ENCODE measurements around the gene PHF24. TPM values are rescaled to one million over a fixed set of nuclear protein-coding genes. Genes with fewer than 3 reads are reported as not detected.
"Not testable (repeated sequence)": the region's sequence is repeated elsewhere in the genome, so short reads cannot be mapped to it uniquely, and the experiment has no call there.

PHF24 gene
- total RNA-seq, 2 experiments from 2014 or later = not detected

DNA sequence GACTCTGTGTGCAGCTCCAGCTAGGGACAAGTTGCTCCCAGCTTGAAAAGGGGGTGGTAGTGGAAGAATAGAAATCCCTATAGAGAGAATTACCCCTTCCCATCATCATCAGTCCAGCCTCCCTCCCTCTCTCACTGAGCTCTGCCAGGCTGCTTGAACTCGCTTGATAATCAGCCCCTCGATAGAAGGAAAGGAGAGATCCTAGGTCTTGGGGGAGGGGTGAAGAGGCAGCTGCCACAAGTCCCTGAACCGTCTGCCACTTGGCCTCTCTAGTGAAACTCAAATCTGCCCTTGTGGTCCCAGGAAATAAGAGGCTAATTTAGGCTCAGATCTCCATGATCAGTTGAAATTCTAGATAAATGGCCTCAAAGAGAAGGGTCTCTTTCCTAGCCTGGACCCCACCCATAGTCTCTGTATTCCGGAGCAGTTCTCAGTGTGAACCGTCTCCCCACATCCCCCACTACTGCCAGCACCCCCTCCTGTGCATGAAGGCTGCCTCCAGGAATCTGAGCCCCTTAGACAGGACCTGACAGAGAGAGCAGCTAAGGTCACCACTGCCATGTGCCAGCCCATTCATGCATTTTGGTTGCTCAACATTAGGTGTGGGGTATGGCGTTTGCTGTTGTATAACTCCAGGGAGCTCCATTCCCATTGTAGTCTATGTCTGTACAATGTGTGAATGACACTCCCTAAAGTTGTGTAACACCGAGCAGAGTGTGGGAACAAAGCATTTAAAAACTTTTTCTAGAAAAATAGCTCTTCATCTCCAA is 37.0 kb downstream of the PHF24 start:
- DNase-seq = no peak
- CTCF ChIA-PET = interaction anchor here (0.6 to 2.0 kb wide), 6 partner anchors 10 to 302 kb away, joined by 3 to 7 read pairs (median 4); partner anchors contain the start of gene PIGO
- Mint-ChIP-seq H3K27me3 (no peaks in the 10 kb centered on the region), H3K9me3 (no peaks in the 10 kb centered on the region), H3K4me1 (peaks cover 17% of the 10 kb centered on the region), H3K4me3 (no peak overlapping the region), H3K27ac (no peak overlapping the region), H3K36me3 (ENCODE audit: low read depth) (no peaks in the 10 kb centered on the region)
- POLR2A ChIA-PET = interaction anchor here (0.6 kb wide), 1 partner anchor 318 kb away, joined by 3 read pairs; no protein-coding TSS in a partner anchor

DNA sequence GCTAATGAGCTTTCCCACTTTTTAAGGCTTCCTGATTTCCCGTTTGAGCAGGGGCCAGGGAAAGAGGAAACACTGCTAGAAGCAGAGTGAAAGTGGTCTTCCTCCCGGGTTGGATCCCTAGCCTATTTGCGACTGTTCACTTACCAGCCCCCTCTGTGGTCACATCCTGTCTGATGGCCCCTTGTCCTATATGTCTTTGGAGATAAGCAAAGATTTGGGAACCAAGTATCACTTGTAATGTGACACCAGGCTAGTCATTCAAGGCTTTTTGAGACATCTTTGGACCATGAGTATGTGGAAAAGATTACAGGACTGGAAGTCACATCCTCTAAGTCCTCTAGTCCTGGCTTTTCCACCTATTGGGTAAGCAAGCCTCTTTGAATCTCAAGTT is 37.6 kb downstream of the PHF24 start:
- no peak overlapping the region for H3K27ac Mint-ChIP-seq

DNA sequence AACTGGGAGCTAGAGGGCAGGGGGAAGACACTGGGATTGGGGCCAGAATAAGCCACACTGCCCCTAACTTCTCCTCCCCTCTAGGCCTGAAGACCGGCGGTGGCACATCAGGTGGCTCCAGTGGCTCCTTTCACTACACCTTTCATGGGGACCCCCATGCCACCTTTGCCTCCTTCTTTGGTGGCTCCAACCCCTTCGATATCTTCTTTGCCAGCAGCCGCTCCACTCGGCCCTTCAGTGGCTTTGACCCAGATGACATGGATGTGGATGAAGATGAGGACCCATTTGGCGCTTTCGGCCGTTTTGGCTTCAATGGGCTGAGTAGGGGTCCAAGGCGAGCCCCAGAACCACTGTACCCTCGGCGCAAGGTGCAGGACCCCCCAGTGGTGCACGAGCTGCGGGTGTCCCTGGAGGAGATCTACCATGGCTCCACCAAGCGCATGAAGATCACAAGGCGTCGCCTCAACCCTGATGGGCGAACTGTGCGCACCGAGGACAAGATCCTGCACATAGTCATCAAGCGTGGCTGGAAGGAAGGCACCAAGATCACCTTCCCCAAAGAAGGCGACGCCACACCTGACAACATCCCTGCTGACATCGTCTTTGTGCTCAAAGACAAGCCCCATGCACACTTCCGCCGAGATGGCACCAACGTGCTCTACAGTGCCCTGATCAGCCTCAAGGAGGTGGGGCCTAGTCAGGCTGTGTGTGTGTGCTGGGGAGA is 38.3 kb downstream of the PHF24 start:
- H3K4me1 Mint-ChIP-seq = peaks cover 8% of the 10 kb centered on the region
- no peak overlapping the region for H3K27ac Mint-ChIP-seq
- H3K36me3 Mint-ChIP-seq (ENCODE audit: low read depth) = no peaks in the 10 kb centered on the region
- CTCF ChIA-PET = no interaction called here
- no peak overlapping the region for H3K4me3 Mint-ChIP-seq
- H3K27me3 Mint-ChIP-seq = no peaks in the 10 kb centered on the region
- H3K9me3 Mint-ChIP-seq = no peaks in the 10 kb centered on the region
- POLR2A ChIA-PET = no interaction called here
- no peak for DNase-seq

More for the DNA sequence above, 37.6 kb downstream of the PHF24 start:
- no peaks in the 10 kb centered on the region for H3K9me3 Mint-ChIP-seq
- H3K4me3 Mint-ChIP-seq = no peak overlapping the region
- peaks cover 14% of the 10 kb centered on the region for H3K4me1 Mint-ChIP-seq
- H3K36me3 Mint-ChIP-seq (ENCODE audit: low read depth) = no peaks in the 10 kb centered on the region
- POLR2A ChIA-PET = interaction anchor here (0.6 kb wide), 1 partner anchor 319 kb away, joined by 3 read pairs; no protein-coding TSS in a partner anchor
- CTCF ChIA-PET = interaction anchor here (1.0 to 1.4 kb wide), 3 partner anchors 11 to 101 kb away, joined by 3 to 7 read pairs (median 4); partner anchors contain the start of gene PIGO
- H3K27me3 Mint-ChIP-seq = no peaks in the 10 kb centered on the region
- DNase-seq = no peak

DNA sequence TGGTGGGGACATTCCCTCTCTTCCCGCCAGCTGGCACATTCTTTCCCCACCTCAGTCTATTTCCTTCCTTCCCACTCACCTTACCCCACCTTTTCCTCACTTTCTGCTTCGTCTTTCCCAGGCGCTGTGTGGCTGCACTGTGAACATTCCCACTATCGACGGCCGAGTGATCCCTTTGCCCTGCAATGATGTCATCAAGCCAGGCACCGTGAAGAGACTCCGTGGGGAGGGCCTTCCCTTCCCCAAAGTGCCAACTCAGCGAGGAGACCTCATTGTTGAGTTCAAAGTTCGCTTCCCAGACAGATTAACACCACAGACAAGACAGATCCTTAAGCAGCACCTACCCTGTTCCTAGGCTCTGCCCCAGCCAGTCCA is 38.8 kb downstream of the PHF24 start:
- ChIA-PET CTCF (no interaction called here), POLR2A (no interaction called here)
- Mint-ChIP-seq H3K27me3 (no peaks in the 10 kb centered on the region), H3K4me3 (no peak overlapping the region), H3K27ac (no peak overlapping the region), H3K9me3 (no peaks in the 10 kb centered on the region), H3K4me1 (peaks cover 11% of the 10 kb centered on the region), H3K36me3 (ENCODE audit: low read depth) (no peaks in the 10 kb centered on the region)
- DNase-seq = no peak

DNA sequence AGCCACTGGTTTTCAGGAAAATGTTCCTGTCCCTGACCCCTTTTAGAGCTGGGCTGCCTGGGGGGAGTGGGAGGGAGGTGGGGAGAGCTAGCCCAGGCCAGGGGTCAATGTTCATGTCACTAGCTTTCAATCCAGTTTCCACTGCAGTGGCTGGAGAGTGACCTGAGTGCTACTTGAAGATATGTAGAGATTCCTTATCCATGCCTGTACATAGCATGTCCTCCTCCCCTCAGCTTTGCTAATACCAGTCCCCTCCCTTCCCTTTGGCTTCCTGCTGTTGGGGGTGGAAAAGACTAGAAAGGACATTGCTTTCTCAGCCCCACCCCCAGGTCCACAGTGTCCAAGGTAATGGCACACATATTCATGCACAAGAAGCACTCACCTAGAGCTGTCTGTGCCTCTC is 39.3 kb downstream of the PHF24 start:
- Mint-ChIP-seq H3K9me3 (no peaks in the 10 kb centered on the region), H3K4me1 (peaks cover 13% of the 10 kb centered on the region), H3K27me3 (no peaks in the 10 kb centered on the region), H3K4me3 (no peak overlapping the region), H3K36me3 (ENCODE audit: low read depth) (no peaks in the 10 kb centered on the region), H3K27ac (no peak overlapping the region)
- POLR2A ChIA-PET = no interaction called here
- DNase-seq = no peak
- CTCF ChIA-PET = interaction anchor here (0.6 to 1.6 kb wide), 3 partner anchors 13 to 1376 kb away, joined by 3 to 4 read pairs (median 4); no protein-coding TSS in a partner anchor

DNA sequence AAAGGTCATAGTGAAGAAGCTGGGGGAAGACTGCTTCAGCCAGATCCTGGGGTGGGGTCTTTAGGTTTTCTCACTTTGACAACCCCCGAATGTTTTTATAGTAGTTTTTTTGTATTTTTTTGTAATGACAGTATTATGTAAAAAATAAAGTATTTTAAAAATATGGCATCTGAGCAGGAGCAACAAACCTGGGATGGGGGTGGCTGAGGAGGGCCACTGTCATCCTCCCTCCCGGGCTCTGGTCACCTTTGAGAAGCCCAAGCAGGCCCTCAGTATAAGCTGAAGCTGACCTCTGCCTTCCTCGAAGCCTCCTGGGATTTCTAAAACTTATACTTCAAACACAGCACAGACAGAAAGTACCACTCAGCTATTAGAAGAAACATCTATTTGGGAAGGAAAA is 40.2 kb downstream of the PHF24 start:
- H3K27me3 Mint-ChIP-seq = no peaks in the 10 kb centered on the region
- ChIA-PET POLR2A (no interaction called here), CTCF (interaction anchor here (0.6 to 1.6 kb wide), 5 partner anchors 13 to 1377 kb away, joined by 3 to 4 read pairs (median 3); no protein-coding TSS in a partner anchor)
- no peaks in the 10 kb centered on the region for H3K9me3 Mint-ChIP-seq
- H3K4me3 Mint-ChIP-seq = no peak overlapping the region
- H3K27ac Mint-ChIP-seq = no peak overlapping the region
- peaks cover 20% of the 10 kb centered on the region for H3K4me1 Mint-ChIP-seq
- no peaks in the 10 kb centered on the region for H3K36me3 Mint-ChIP-seq (ENCODE audit: low read depth)
- no peak for DNase-seq

DNA sequence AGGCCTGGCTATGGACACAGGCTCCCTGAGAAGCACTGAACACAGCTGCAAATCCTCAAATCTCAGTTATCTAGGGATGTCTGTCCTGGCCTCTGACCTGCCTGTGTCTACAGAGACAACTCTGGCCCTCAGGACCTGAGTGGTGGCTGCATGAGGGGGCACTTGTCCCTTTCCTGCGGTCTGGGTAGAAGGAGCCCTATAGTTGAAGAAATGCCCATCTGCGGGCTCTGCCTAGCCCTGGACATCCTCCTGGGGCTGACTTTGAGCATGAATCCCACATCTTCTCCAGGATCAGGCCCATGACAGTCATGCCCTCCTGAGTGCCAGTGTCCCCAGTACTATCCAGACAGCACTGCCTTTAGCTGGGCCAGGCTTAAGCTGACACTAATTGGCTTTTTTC is 41.5 kb downstream of the PHF24 start:
- H3K27me3 Mint-ChIP-seq = no peaks in the 10 kb centered on the region
- H3K9me3 Mint-ChIP-seq = no peaks in the 10 kb centered on the region
- POLR2A ChIA-PET = no interaction called here
- no peak overlapping the region for H3K27ac Mint-ChIP-seq
- DNase-seq = no peak
- CTCF ChIA-PET = no interaction called here
- peaks cover 16% of the 10 kb centered on the region for H3K4me1 Mint-ChIP-seq
- no peaks in the 10 kb centered on the region for H3K36me3 Mint-ChIP-seq (ENCODE audit: low read depth)
- H3K4me3 Mint-ChIP-seq = no peak overlapping the region

DNA sequence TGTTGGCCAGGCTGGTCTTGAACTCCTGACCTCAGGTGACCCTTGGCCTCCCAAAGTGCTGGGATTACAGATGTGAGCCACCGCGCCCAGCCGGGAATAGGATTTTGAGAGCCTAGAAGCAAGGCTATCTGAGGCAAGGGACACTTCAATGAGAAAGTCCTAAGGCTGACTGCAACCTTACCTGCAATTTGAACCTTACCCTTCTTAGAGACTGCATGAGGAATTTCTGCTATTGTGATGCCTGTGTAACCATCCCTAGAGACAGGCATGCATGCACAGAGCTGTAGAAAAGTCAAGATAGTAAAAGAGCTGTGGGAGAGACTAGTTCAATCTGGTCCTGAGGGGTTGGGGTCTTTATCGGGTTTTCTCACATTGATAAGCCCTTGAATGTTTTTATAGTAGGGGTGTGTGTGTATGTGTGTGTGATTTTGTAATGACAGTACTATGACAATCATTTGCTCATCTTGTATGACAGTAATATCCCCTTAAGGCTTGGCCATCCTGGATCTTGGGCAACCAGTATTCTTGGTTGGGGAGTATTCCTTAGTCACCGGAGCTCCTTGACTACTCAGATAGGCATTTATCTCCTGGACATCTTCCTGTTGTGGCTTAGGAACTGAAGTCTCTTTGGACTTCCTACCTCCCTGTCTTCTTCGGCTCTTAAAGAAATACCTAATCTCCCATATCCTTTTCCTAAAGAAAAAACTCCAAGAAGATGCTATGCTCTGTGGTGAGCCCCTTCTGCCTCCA is 42.6 kb downstream of the PHF24 start:
- DNase-seq = no peak
- H3K9me3 Mint-ChIP-seq = no peaks in the 10 kb centered on the region
- ChIA-PET POLR2A (no interaction called here), CTCF (no interaction called here)
- H3K27me3 Mint-ChIP-seq = no peaks in the 10 kb centered on the region
- peak overlapping the region; percentile 25 for H3K27ac Mint-ChIP-seq
- peaks cover 16% of the 10 kb centered on the region for H3K4me1 Mint-ChIP-seq
- no peaks in the 10 kb centered on the region for H3K36me3 Mint-ChIP-seq (ENCODE audit: low read depth)
- no peak overlapping the region for H3K4me3 Mint-ChIP-seq

DNA sequence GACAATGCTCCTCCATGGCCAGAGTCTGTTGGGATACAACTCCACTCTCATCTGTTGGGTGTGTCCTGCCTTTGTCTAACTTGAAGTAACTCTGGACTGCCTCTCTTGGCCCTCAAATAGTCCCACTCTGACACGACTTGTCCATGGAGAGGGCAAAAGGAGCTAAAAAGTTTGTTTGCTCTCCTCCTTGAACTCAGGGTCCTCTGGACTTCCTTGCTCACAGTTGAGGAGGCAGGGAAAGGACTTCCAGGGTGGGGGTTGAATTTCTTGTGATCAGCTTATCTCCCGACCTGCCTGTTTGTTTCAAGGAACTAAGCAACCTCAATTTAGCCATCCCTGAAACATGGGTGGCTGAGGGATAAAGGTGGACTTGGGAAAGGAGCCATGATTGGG is 43.2 kb downstream of the PHF24 start:
- CTCF ChIA-PET = no interaction called here
- no peak overlapping the region for H3K4me3 Mint-ChIP-seq
- no peaks in the 10 kb centered on the region for H3K27me3 Mint-ChIP-seq
- DNase-seq = no peak
- POLR2A ChIA-PET = no interaction called here
- no peaks in the 10 kb centered on the region for H3K9me3 Mint-ChIP-seq
- peaks cover 16% of the 10 kb centered on the region for H3K4me1 Mint-ChIP-seq
- no peaks in the 10 kb centered on the region for H3K36me3 Mint-ChIP-seq (ENCODE audit: low read depth)
- H3K27ac Mint-ChIP-seq = peak overlapping the region; percentile 25

DNA sequence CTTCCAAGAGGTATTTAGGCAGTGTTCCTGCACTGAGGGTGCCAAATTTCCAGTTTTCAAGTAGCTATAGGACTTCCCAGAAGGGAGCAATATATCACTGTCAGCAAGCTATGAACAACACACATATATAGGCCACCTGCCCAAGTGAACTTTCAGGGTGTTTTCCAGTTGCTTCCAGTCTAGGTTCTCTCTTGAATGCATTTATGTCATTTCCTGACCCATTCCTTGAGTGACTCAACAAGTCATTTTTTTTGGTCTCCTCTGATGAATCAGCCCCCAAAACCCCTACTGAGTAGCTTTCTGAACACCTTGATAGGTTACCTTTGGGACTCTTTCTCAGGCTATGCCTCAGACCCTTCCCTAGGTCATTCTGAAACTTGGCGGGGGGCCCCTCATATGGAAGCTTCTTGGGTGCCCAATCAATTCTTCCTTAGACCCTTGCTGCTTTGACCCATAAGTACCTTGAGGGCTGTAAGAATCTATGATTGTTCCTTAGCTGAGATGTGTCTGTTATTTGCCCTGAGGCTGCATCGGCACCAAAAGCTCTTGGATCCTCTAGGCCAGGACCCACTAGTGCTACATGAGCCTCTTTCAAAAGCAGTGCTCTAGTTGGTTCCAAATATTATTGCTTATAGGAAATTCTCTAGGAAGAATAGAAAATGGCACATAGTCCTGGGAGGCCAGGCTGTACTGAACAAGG is 43.9 kb downstream of the PHF24 start:
- Mint-ChIP-seq H3K9me3 (no peaks in the 10 kb centered on the region), H3K36me3 (ENCODE audit: low read depth) (no peaks in the 10 kb centered on the region), H3K4me1 (peaks cover 16% of the 10 kb centered on the region), H3K27me3 (no peaks in the 10 kb centered on the region), H3K27ac (peak overlapping the region; percentile 34), H3K4me3 (no peak overlapping the region)
- CTCF ChIA-PET = interaction anchor here (0.5 to 1.4 kb wide), 3 partner anchors 8 to 241 kb away, joined by 3 to 4 read pairs (median 3); no protein-coding TSS in a partner anchor
- POLR2A ChIA-PET = no interaction called here
- no peak for DNase-seq

DNA sequence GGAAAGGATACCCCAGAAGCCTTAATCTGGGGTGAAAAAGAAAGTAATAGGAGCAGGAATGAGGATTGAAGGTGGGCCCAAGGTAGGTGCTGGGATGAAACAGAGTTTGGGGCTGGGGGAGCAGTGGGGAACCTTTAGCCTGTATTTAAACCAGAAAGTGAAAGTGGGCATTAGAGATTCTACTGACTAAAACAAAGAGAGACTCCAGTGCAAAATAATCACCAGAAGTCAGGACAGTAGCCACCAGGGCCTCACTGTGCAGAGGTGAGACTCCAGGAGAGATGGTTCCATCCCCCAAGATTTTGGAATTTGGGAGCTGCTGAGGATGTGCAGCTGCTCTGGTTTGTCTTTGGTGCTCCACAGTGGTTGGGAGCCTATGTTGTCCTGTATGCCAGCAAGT is 44.5 kb downstream of the PHF24 start:
- POLR2A ChIA-PET = no interaction called here

DNA sequence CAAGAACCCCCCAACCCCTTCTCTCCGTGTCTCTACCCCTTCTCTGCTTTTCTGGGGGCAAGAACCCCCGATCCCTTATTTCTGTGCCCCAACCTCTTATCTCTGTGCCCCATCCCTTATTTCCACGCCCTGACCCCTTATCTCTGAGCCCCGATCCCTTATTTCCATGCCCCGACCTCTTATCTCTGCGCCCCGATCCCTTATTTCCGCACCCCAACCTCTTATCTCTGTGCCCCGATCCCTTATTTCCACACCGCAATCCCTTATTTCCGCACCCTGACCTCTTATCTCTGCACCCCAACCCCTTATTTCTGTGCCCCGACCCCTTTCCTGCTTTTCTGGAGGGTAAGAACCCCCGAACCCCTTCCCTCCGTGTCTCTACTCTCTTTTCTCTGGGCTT is 46.2 kb downstream of the PHF24 start:
- H3K4me1 Mint-ChIP-seq = peaks cover 16% of the 10 kb centered on the region
- POLR2A ChIA-PET; CTCF ChIA-PET; H3K27ac Mint-ChIP-seq; H3K4me3 Mint-ChIP-seq; DNase-seq; H3K27me3 Mint-ChIP-seq; H3K9me3 Mint-ChIP-seq; H3K36me3 Mint-ChIP-seq (ENCODE audit: low read depth): not testable (repeated sequence)

More for the DNA sequence above, 44.5 kb downstream of the PHF24 start:
- Mint-ChIP-seq H3K27me3 (no peaks in the 10 kb centered on the region), H3K4me3 (no peak overlapping the region), H3K36me3 (ENCODE audit: low read depth) (no peaks in the 10 kb centered on the region), H3K9me3 (no peaks in the 10 kb centered on the region), H3K4me1 (peaks cover 16% of the 10 kb centered on the region), H3K27ac (no peak overlapping the region)
- no peak for DNase-seq
- CTCF ChIA-PET = interaction anchor here (0.8 to 1.4 kb wide), 2 partner anchors 9 to 49 kb away, joined by 3 to 4 read pairs; no protein-coding TSS in a partner anchor

Data from activated CD4-positive, alpha-beta T cell treated with anti-CD3 and anti-CD28 coated beads, Interleukin-2, amount 10 ng/mL, durations not matched to agents 7 days and 5 days (primary cell).